Pancreas (tissue), 10 donors: ENCODE data around the gene FCRLA. TPM values are rescaled to one million over a fixed set of nuclear protein-coding genes. Genes with fewer than 3 reads are reported as not detected.
"Not testable (repeated sequence)": the region's sequence is repeated elsewhere in the genome, so short reads cannot be mapped to it uniquely, and the experiment has no call there.

ENCODE experiments used
- ATAC-seq, 4 donors: fragments of 200-7000 bp; cut with Tn5 transposase; one replicate each; pipeline versions ENCODE4 v1.8.0 to v1.9.1; 2020; ENCODE audit warnings: mild to moderate bottlenecking in 4 of 4, moderate library complexity in 4 of 4
- DNase-seq, 6 donors: peaks; one replicate each; pipeline ENCODE4 v3.0.0-alpha.2; 2020
- FAIRE-seq: peaks from 2 replicates; lab custom pipeline; 2012; peaks lifted over from hg19 to GRCh38; lab: Jason Lieb, UNC
- H3K27ac ChIP-seq, 4 donors: fragments of 200-600 bp; sonication (generic); 1 replicate in 3 of 4; 2 replicates in 1 of 4; pipeline versions ENCODE4 v1.5.0 to v1.8.0; 2020
- H3K27me3 ChIP-seq, 4 donors: fragments of 200-600 bp; one replicate each; pipeline ENCODE4 v1.8.0; 2021
- H3K36me3 ChIP-seq, 3 donors: fragments of 200-600 bp; sonication (generic) in 1 of 3; one replicate each; pipeline versions ENCODE4 v1.5.0 to v1.8.0; 2020 to 2021
- H3K4me1 ChIP-seq, 3 donors: fragments of 200-600 bp; one replicate each; pipeline ENCODE4 v1.8.0; 2021
- H3K4me3 ChIP-seq, 4 donors: fragments of 200-600 bp; sonication (generic) in 2 of 4; one replicate each; pipeline versions ENCODE4 v1.5.0 to v1.8.0; 2020 to 2021
- H3K9me3 ChIP-seq, 4 donors: fragments of 200-600 bp; one replicate each; pipeline ENCODE4 v1.8.0; 2021
- WGBS, 2 donors: extraction: QIAGEN DNeasy Blood & Tissue Kit; methylation state at CpG; one replicate each; pipeline ENCODE4 v1.1.7; 2013; 5-methylcytosine and 5-hydroxymethylcytosine counted together
- intact Hi-C, 3 donors: fragments of 100-400 bp; cut with DNase I; formaldehyde crosslinking; loops; one replicate each; pipeline versions ENCODE4 v1.11.1 to v1.14.2; 2022
- polyA plus RNA-seq, 2 donors: library from polyadenylated mRNA; stranded (reverse); fragments of 200-250 nt; gene quantifications; one replicate each; pipeline ENCODE4 v1.2.3, GENCODE V29; 2013
- total RNA-seq, 6 donors: library from RNA; stranded (reverse); fragmentation: NEBNext Ultra II Directional in 4 of 6; extraction: Animal tissue kit (Norgen Biotek cat#: 25700) in 4 of 6; gene quantifications; one replicate each; pipeline versions ENCODE4 v1.2.1 to v1.2.4, GENCODE V29; 2021 to 2023
- TF ChIP-seq, protein P1 (sequence below), 4 donors: fragments of 200-600 bp; sonication (generic) in 3 of 4; IDR thresholded peaks; one replicate each; pipeline versions ENCODE4 v1.5.0 to v1.8.0; 2021; ENCODE audit warnings: antibody characterized with exemption in 4 of 4
- donor health status: healthy with polysubstance abuse.
- donor health status: DM: no; HTN: no; CAD: no; lungs with moderate emphysema.
- donor health status: DM: no; HTN: no; CAD: no.
- donor health status: control.
- donor health status: control.
- donor health status: Bipolar disorder and iron deficiency.
- donor health status: DM: yes; HTN: yes; CAD: no.
- donor health status: DM: no; HTN: no; CAD: no.
- donor health status: DM: no; HTN: no; CAD: no.
- donor health status: DM: yes; HTN: yes; CAD: no.

FCRLA gene
- total and polyA plus RNA-seq, 8 donors: 0.38 TPM; not detected in 7

DNA sequence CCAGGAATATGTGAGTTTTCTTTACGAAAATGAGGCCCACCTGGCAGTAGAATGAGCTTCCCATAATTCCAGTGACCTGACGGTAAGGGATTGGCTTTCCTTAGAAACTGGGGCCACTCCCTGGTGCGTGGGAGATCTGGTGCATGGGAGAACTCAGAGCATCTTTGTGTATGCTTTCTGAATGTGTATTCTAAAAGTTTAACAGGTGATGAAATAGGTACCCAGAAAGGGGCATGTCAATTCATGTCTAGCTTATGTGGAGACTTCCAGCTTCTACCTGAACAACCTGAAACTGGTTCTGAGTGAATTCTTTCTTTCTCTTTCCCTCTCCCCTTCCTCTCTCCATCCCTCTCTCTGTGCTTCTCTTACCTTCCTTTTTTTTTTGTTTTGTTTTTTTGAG is 15.2 kb upstream of the FCRLA start:
- no peak overlapping the region for H3K4me3 ChIP-seq
- no peaks in the 10 kb centered on the region for H3K36me3 ChIP-seq
- no peak for FAIRE-seq
- no peaks in the 10 kb centered on the region for H3K4me1 ChIP-seq
- no peak for ATAC-seq
- intact Hi-C loops: no loop called here
- TF ChIP-seq, protein P1, sequence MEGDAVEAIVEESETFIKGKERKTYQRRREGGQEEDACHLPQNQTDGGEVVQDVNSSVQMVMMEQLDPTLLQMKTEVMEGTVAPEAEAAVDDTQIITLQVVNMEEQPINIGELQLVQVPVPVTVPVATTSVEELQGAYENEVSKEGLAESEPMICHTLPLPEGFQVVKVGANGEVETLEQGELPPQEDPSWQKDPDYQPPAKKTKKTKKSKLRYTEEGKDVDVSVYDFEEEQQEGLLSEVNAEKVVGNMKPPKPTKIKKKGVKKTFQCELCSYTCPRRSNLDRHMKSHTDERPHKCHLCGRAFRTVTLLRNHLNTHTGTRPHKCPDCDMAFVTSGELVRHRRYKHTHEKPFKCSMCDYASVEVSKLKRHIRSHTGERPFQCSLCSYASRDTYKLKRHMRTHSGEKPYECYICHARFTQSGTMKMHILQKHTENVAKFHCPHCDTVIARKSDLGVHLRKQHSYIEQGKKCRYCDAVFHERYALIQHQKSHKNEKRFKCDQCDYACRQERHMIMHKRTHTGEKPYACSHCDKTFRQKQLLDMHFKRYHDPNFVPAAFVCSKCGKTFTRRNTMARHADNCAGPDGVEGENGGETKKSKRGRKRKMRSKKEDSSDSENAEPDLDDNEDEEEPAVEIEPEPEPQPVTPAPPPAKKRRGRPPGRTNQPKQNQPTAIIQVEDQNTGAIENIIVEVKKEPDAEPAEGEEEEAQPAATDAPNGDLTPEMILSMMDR (IDR thresholded peaks at IDR 0.05): no peak
- DNase-seq: no peak
- H3K9me3 ChIP-seq: no peaks in the 10 kb centered on the region
- H3K27ac ChIP-seq: no peak overlapping the region
- no peaks in the 10 kb centered on the region for H3K27me3 ChIP-seq
- 74 to 75% methylated on average over 3 of the region's 3 CpGs for WGBS, 2 donors

DNA sequence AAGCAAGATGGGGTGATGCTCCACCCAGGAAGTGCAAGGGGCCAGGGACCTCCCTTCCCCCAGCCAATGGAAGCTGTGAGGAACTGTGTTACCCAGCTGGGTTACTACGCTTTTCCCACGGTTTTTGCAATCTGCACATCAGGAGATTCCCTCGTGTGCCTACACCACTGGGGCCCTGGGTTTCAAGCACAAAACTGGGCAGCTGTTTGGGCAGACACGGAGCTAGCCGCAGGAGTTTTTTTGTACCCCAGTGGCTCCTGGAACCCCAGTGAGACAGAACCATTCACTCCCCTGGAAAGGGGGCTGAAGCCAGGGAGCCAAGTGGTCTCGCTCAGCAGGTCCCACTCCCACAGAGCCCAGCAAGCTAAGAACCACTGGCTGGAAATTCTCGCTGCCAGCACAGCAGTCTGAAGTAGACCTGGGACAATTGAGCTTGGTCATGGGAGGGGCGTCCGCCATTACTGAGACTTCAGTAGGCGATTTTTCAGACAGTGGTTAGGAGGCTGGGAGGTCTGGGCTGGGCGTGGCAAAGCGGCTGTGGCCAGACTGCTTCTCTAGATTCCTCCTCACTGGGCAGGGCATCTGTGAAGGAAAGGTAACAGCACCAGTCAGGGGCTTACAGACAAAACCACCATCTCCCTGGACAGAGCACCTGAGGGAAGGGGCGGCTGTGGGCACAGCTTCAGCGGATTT is 13.9 kb upstream of the FCRLA start:
- H3K27me3 ChIP-seq, H3K4me1 ChIP-seq, ATAC-seq, DNase-seq, H3K36me3 ChIP-seq, H3K9me3 ChIP-seq, FAIRE-seq, H3K27ac ChIP-seq, H3K4me3 ChIP-seq, intact Hi-C loops: not testable (repeated sequence)
- WGBS, 2 donors: 70 to 79% methylated on average over 14 of the region's 14 CpGs

DNA sequence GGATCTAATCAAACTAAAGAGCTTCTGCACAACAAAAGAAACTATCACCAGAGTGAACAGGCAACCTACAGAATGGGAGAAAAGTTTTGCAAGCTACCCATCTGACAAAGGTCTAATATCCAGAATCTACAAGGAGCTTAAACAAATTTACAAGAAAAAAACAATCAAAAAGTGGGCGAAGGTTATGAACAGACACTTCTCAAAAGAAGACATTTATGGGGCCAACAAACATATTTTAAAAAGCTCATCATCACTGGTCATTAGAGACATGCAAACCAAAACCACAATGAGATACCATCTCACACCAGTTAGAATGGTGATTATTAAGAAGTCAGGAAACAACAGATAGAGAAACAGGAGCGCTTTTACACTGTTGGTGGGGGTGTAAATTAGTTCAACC is 8.7 kb upstream of the FCRLA start:
- ATAC-seq, H3K4me1 ChIP-seq, intact Hi-C loops, H3K4me3 ChIP-seq, H3K27ac ChIP-seq, DNase-seq, H3K9me3 ChIP-seq, FAIRE-seq, H3K36me3 ChIP-seq, H3K27me3 ChIP-seq: not testable (repeated sequence)
- 70 to 81% methylated on average over 2 of the region's 2 CpGs for WGBS, 2 donors

DNA sequence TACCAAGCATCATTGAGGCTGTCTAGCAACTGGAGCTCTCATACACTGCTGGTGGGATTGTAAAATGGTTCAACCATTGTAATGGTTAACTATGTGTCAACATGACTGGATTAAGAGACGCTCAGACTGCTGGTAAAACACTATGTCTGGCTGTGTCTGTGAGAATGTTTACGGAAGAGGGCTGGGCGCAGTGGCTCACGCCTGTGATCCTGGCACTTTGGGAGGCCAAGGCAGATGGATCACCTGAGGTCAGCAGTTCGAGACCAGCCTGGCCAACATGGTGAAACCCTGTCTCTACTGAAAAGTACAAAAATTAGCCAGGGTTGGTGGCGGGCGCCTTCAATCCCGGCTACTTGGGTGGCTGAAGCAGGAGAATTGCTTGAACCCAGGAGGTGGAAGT is 4.8 kb upstream of the FCRLA start:
- ATAC-seq (peak in 3 of 4 donors; percentile 44 to 63 (median 45)), DNase-seq (no peak), FAIRE-seq (no peak)
- 43 to 49% methylated on average over 8 of the region's 8 CpGs for WGBS, 2 donors
- Histone ChIP-seq H3K9me3 (no peaks in the 10 kb centered on the region), H3K36me3 (no peaks in the 10 kb centered on the region), H3K4me3 (no peak overlapping the region), H3K27ac (no peak overlapping the region), H3K4me1 (no peaks in the 10 kb centered on the region), H3K27me3 (no peaks in the 10 kb centered on the region)
- TF ChIP-seq, protein P1 (IDR thresholded peaks at IDR 0.05): no peak
- intact Hi-C loops: no loop called here

DNA sequence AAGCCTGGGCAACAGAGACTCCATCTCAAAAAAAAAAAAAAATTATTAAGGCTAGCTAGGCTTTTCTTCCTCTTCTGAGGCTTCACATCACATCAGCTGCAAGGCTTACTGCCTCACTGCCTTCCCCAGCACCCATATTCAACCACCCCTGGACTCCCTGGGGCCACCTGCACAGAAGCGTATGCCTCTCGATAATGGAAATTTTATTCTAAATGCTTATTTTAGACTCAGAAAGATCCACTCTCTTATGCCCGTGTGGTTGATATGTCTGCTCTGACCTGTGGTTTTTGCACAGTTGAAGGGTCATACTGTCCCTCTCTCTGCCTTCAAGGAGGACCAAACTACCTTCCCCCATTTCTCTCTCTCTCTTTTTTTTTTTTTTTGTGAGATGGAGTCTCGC is 1.5 kb upstream of the FCRLA start:
- 72 to 90% methylated on average over 4 of the region's 4 CpGs for WGBS, 2 donors
- FAIRE-seq (no peak), DNase-seq (no peak), ATAC-seq (no peak)
- Histone ChIP-seq H3K9me3 (no peaks in the 10 kb centered on the region), H3K36me3 (no peaks in the 10 kb centered on the region), H3K27me3 (no peaks in the 10 kb centered on the region), H3K4me3 (no peak overlapping the region), H3K4me1 (no peaks in the 10 kb centered on the region), H3K27ac (no peak overlapping the region)
- TF ChIP-seq, protein P1 (IDR thresholded peaks at IDR 0.05): no peak
- intact Hi-C loops: no loop called here

DNA sequence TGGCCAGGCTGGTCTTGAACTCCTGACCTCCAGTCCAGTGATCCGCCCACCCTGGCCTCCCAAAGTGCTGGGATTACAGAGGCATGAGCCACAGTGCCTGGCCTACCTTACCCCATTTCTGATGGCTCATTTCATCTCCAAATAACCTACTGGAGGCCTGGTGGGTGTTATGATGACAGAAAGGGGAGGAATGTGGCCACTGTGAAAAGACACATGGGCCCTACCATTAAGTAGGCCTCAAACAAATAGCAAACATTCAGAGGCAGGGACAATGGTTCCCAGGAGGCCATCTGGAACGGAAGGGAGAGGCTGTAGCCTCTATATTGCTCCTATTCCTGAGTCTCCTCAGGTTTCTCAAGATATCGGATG is 932 bp upstream of the FCRLA start:
- intact Hi-C loops: no loop called here
- Histone ChIP-seq H3K27me3 (no peaks in the 10 kb centered on the region), H3K4me1 (no peaks in the 10 kb centered on the region), H3K9me3 (no peaks in the 10 kb centered on the region), H3K36me3 (no peaks in the 10 kb centered on the region), H3K27ac (no peak overlapping the region), H3K4me3 (no peak overlapping the region)
- WGBS, 2 donors: 75 to 83% methylated on average over 3 of the region's 3 CpGs
- DNase-seq (no peak), ATAC-seq (no peak), FAIRE-seq (no peak)
- TF ChIP-seq, protein P1 (IDR thresholded peaks at IDR 0.05): no peak
